Measurements from ENCODE around the gene DQX1.
"Not testable (repeated sequence)": the region's sequence is repeated elsewhere in the genome, so short reads cannot be mapped to it uniquely, and the experiment has no call there.

DQX1 gene

GRCh38 chr2:74472086-74472944 is 53.7 kb downstream of the DQX1 start, which contains the start of gene MRPL53:
MRPL53 (minus strand) TSS chr2:74472680; CDS start chr2:74472660, 20 bp downstream.
- DNase-seq (ENCODE audit: low read depth in 1 of 2, low spot score in 1 of 2): peak; percentile 96 to 97
- TF ChIP-seq REST (IDR thresholded peaks at IDR 0.05; ENCODE audit: insufficient replicate concordance, low read depth) (no peak), POLR2AphosphoS5 (IDR thresholded peaks at IDR 0.05; ENCODE audit: low read depth) (peak; percentile 100), SPI1 (IDR thresholded peaks at IDR 0.05; ENCODE audit: borderline replicate concordance, low read depth) (peak; percentile 74; the same call in 1 of the 2 replicates), GABPA (IDR thresholded peaks at IDR 0.05; ENCODE audit: low read depth) (peak; percentile 99)

GRCh38 chr2:74471332-74472065 is 54.5 kb downstream of the DQX1 start:
- H3K4me3 ChIP-seq (replicated peaks; ENCODE audit: insufficient read depth, low read length): peak overlapping the region; percentile 76
- no peaks in the 10 kb centered on the region for H3K27me3 ChIP-seq (ENCODE audit: insufficient read depth, poor library complexity, severe bottlenecking)
- no peak for DNase-seq (ENCODE audit: low read depth in 1 of 2, low spot score in 1 of 2)
- TF ChIP-seq REST (IDR thresholded peaks at IDR 0.05; ENCODE audit: insufficient replicate concordance, low read depth): no peak
- TF ChIP-seq SPI1 (IDR thresholded peaks at IDR 0.05; ENCODE audit: borderline replicate concordance, low read depth): no peak
- peak overlapping the region; percentile 82 for H3K27ac ChIP-seq (replicated peaks)

More at GRCh38 chr2:74472086-74472944, 53.7 kb downstream of the DQX1 start, which contains the start of gene MRPL53:
- peak within 1 kb of the TSS; percentile 76 for H3K4me3 ChIP-seq (replicated peaks; ENCODE audit: insufficient read depth, low read length)
- no peaks in the 10 kb centered on the region for H3K27me3 ChIP-seq (ENCODE audit: insufficient read depth, poor library complexity, severe bottlenecking)
- H3K27ac ChIP-seq (replicated peaks): peak within 1 kb of the TSS; percentile 82

GRCh38 chr2:74470742-74471141 is 55.3 kb downstream of the DQX1 start:
- not testable (repeated sequence) for H3K27ac ChIP-seq (replicated peaks); H3K4me3 ChIP-seq (replicated peaks; ENCODE audit: insufficient read depth, low read length); DNase-seq (ENCODE audit: low read depth in 1 of 2, low spot score in 1 of 2); H3K27me3 ChIP-seq (ENCODE audit: insufficient read depth, poor library complexity, severe bottlenecking)

All from HL-60 (cell line).